AG04449 (cell line): ENCODE data around the gene DOCK2.

Experiments used
- CTCF ChIA-PET: fragments of 350-600 bp; formaldehyde crosslinking; extraction: SDS; loops from one replicate; lab custom pipeline; 2021; ENCODE audit warnings: antibody characterized with exemption; lab: Yijun Ruan, JAX
- POLR2A ChIA-PET: fragments of 400-600, 350-600 bp; formaldehyde crosslinking; extraction: SDS; loops from one replicate; lab custom pipeline; 2020; ENCODE audit warnings: antibody characterized with exemption, inconsistent platforms; lab: Yijun Ruan, JAX
- DNase-seq: peaks from one replicate; pipeline ENCODE4 v3.0.0-alpha.2; 2010; ENCODE audit warnings: low read depth, low spot score
- H3K4me3 ChIP-seq: 2 replicates; pipeline ENCODE4 v1.5.1; 2011; ENCODE audit warnings: low read depth, mild to moderate bottlenecking, control low read depth, low read length
- TF ChIP-seq, protein P1 (sequence below): IDR thresholded peaks from one replicate; pipeline ENCODE4 v1.5.1; 2011; ENCODE audit warnings: mild to moderate bottlenecking, moderate library complexity, low read length, control low read depth, inconsistent platforms; ENCODE audit not compliant: insufficient read depth; ENCODE audit errors: missing control alignments

Gene DOCK2

GRCh38 chr5:169921949-169922348, 284.9 kb downstream of the DOCK2 start:
- ChIA-PET POLR2A (no interaction called here), CTCF (interaction anchor here (0.8 to 2.9 kb wide), 3 partner anchors 20 to 219 kb away, joined by 3 to 11 read pairs (median 3); partner anchors contain the start of gene INSYN2B)
- DNase-seq: no peak
- TF ChIP-seq, protein P1, sequence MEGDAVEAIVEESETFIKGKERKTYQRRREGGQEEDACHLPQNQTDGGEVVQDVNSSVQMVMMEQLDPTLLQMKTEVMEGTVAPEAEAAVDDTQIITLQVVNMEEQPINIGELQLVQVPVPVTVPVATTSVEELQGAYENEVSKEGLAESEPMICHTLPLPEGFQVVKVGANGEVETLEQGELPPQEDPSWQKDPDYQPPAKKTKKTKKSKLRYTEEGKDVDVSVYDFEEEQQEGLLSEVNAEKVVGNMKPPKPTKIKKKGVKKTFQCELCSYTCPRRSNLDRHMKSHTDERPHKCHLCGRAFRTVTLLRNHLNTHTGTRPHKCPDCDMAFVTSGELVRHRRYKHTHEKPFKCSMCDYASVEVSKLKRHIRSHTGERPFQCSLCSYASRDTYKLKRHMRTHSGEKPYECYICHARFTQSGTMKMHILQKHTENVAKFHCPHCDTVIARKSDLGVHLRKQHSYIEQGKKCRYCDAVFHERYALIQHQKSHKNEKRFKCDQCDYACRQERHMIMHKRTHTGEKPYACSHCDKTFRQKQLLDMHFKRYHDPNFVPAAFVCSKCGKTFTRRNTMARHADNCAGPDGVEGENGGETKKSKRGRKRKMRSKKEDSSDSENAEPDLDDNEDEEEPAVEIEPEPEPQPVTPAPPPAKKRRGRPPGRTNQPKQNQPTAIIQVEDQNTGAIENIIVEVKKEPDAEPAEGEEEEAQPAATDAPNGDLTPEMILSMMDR: no peak
- H3K4me3 ChIP-seq: no peak overlapping the region

- no peak for DNase-seq
- TF ChIP-seq, protein P1: no peak
- ChIA-PET POLR2A (no interaction called here), CTCF (interaction anchor here (0.8 to 2.9 kb wide), 4 partner anchors 9 to 220 kb away, joined by 3 to 11 read pairs (median 4); partner anchors contain the start of gene INSYN2B)
- no peak overlapping the region for H3K4me3 ChIP-seq
Observed at GRCh38 chr5:169922474-169922873, 285.4 kb downstream of the DOCK2 start.

DNA sequence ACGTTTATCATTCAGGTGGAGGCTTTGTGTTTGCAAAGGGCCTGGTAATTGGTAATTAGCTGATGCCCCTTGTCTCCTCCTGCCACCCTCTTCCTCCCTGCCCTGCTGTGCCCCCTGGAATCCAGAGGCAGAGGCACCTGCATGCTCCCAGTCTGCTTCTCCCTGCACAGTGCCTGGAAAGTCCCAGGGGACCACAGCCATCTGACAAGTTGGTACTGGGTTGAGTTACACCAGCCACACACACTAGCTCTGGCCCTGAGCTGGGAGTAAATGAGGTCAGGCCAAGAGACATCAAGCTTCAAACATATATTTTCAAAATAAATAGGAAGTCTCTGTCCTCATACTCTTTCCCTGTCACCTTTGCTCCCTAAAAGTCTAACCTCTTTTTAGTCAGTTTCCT, 286.9 kb downstream of the DOCK2 start:
- CTCF ChIA-PET: interaction anchor here (0.9 to 1.0 kb wide), 2 partner anchors 8 to 19 kb away, joined by 3 to 4 read pairs; no protein-coding TSS in a partner anchor
- TF ChIP-seq, protein P1: no peak
- DNase-seq: no peak
- POLR2A ChIA-PET: no interaction called here
- H3K4me3 ChIP-seq: no peak overlapping the region

- ChIA-PET CTCF (interaction anchor here (1.2 kb wide), 1 partner anchor 47 kb away, joined by 4 read pairs; the partner anchor contains the start of gene INSYN2B), POLR2A (no interaction called here)
- no peak overlapping the region for H3K4me3 ChIP-seq
- no peak for DNase-seq
- TF ChIP-seq, protein P1: no peak
Observed at GRCh38 chr5:169933127-169933526, 296.1 kb downstream of the DOCK2 start.

DNA sequence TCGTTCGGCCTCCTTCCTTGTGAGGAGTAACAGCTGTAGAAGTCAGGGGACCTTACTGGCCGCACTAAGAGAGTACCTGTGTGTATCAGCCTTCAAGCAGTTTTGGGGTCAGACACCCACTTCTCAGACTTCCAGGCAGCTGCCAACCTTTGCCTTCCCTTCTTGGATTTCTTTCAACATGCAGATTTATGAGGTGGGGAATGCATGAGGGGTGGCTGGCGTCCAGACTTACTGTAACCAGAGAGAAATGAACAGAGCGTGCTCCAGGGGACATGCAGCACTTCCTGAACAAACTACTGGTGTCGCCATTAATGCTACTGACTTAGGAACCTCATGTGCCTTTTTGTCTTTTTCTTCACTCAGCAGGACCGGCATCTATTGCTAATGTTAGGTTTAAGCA, 296.5 kb downstream of the DOCK2 start:
- CTCF ChIA-PET: interaction anchor here (1.2 kb wide), 1 partner anchor 47 kb away, joined by 4 read pairs; the partner anchor contains the start of gene INSYN2B

GRCh38 chr5:169934990-169935389, 297.9 kb downstream of the DOCK2 start:
- ChIA-PET POLR2A (no interaction called here), CTCF (interaction anchor here (1.1 to 3.0 kb wide), 4 partner anchors 9 to 45 kb away, joined by 3 to 20 read pairs (median 4); partner anchors contain the start of gene INSYN2B)
- TF ChIP-seq, protein P1: no peak
- DNase-seq: no peak
- no peak overlapping the region for H3K4me3 ChIP-seq

More for the DNA sequence above, 296.5 kb downstream of the DOCK2 start:
- no peak for DNase-seq
- TF ChIP-seq, protein P1: no peak
- H3K4me3 ChIP-seq: no peak overlapping the region
- POLR2A ChIA-PET: no interaction called here
